Natural killer cell (primary cell): Measurements from ENCODE around the gene NBDY. TPM values are rescaled to one million over a fixed set of nuclear protein-coding genes. Genes with fewer than 3 reads are reported as not detected.
"Not testable (repeated sequence)": the region's sequence is repeated elsewhere in the genome, so short reads cannot be mapped to it uniquely, and the experiment has no call there.

Experiments
- ATAC-seq, 3 donors: fragments of 150-1000 bp in 2 of 3; fragments of 200-7000 bp in 1 of 3; cut with Tn5 transposase; 1 replicate in 1 of 3; 2 replicates in 2 of 3; pipeline ENCODE4 v1.10.0; 2021; ENCODE audit warnings: mild to moderate bottlenecking in 2 of 3, moderate library complexity in 2 of 3
- DNase-seq, 2 donors: peaks; one replicate each; pipeline versions ENCODE4 v3.0.0 to v3.0.0-alpha.2; 2013 to 2021; ENCODE audit warnings: mixed read lengths in 1 of 2
- H3K27ac ChIP-seq: one replicate; pipeline ENCODE4 v1.5.1; 2013; ENCODE audit warnings: mild to moderate bottlenecking, low read length
- H3K27me3 ChIP-seq: one replicate; pipeline ENCODE4 v1.6.1; 2013; ENCODE audit warnings: low read length; ENCODE audit not compliant: control insufficient read depth, insufficient read depth
- H3K36me3 ChIP-seq: one replicate; pipeline ENCODE4 v1.6.1; 2013; ENCODE audit warnings: low read length; ENCODE audit not compliant: control insufficient read depth, insufficient read depth
- H3K4me1 ChIP-seq: one replicate; pipeline ENCODE4 v1.6.1; 2013; ENCODE audit warnings: low read length; ENCODE audit not compliant: control insufficient read depth, insufficient read depth
- H3K4me3 ChIP-seq: one replicate; pipeline ENCODE4 v1.5.1; 2013; ENCODE audit warnings: low read length
- H3K9me3 ChIP-seq: one replicate; pipeline ENCODE4 v1.6.1; 2013; ENCODE audit warnings: low read length; ENCODE audit not compliant: control insufficient read depth, insufficient read depth
- H3K27ac Mint-ChIP-seq, 2 donors: one replicate each; pipeline ENCODE4 v1.8.0; 2022; ENCODE audit warnings: mild to moderate bottlenecking in 2 of 2, mixed read lengths in 2 of 2, moderate library complexity in 1 of 2
- H3K27me3 Mint-ChIP-seq, 2 donors: one replicate each; pipeline ENCODE4 v1.8.0; 2022; ENCODE audit warnings: low read depth in 2 of 2, mixed read lengths in 2 of 2
- H3K36me3 Mint-ChIP-seq: one replicate; pipeline ENCODE4 v1.8.0; 2022; ENCODE audit warnings: mixed read lengths
- H3K4me1 Mint-ChIP-seq, 2 donors: one replicate each; pipeline ENCODE4 v1.8.0; 2022; ENCODE audit warnings: mixed read lengths in 2 of 2
- H3K4me3 Mint-ChIP-seq: one replicate; pipeline ENCODE4 v1.8.0; 2022; ENCODE audit warnings: mild to moderate bottlenecking, moderate library complexity, mixed read lengths
- H3K9me3 Mint-ChIP-seq, 2 donors: one replicate each; pipeline ENCODE4 v1.8.0; 2022; ENCODE audit warnings: mixed read lengths in 2 of 2
- WGBS: methylation state at CpG from one replicate; pipeline ENCODE4 v1.1.7; 2013; ENCODE audit warnings: missing lambda C conversion rate; ENCODE audit not compliant: insufficient coverage; 5-methylcytosine and 5-hydroxymethylcytosine counted together
- intact Hi-C: fragments of 100-400 bp; cut with micrococcal nuclease; formaldehyde crosslinking; loops from one replicate; pipeline ENCODE4 v1.14.2; 2022
- total RNA-seq, 4 donors: library from RNA; stranded (reverse); fragments of 120-200 nt in 1 of 4; gene quantifications; one replicate each; pipeline versions ENCODE4 v1.2.3 to v1.2.4, GENCODE V29; 2013 to 2022
- TF ChIP-seq, protein P1 (sequence below): fragments of 200-600 bp; IDR thresholded peaks from one replicate; pipeline ENCODE4 v1.8.0; 2022; ENCODE audit warnings: antibody characterized with exemption

Gene NBDY
- total RNA-seq, 3 donors from 2014 or later (not counting 1 experiment from before 2014, with no cell fraction given), result 16.0 to 23.6 (median 16.6) TPM

DNA sequence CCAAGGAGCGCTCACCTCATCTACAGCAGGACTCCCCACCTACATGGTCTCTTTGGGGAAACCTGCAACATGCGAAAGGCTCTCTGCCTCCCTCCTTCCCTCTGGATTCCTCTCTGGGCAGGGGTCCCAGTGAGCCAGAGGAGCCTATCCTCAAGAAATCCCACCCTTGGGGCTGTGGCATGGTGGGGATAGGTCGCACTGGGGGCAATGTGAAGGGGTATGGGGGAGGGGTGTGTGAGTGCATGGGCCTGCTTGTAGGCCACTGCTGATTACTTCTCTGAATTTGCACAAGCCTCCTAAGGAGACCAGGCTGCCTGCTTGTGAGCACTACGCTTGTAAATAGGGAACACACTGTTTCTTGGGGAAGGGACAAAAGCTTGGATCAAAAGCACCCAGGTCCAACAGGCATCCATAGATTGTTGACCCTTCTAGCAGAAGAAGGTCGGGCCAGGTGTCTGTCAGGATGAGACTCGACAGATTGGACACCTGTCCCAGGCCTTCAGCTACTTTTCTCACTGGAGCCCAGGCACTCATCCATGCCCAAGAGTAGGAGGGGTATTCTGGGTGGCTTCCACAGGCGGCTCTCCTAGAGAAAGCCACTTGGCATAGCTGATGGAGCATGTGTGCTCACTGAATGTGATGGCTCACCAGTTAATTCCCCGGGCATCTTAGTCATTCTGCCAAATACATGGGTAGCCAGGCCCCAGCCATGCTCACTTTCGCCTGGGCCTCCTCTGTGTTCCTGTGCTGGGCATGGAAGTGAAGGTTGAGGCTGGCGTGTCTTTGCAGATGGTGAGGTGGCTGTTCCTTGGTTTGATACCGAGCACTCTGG, 75.0 kb downstream of the NBDY start:
- intact Hi-C loops, result loop anchor here (1.0 kb wide), 1 partner anchor 174 kb away; no protein-coding TSS in a partner anchor
- Mint-ChIP-seq H3K4me3 (peak overlapping the region; percentile 5), H3K36me3 (no peaks in the 10 kb centered on the region), H3K9me3 (no peaks in the 10 kb centered on the region), H3K27ac (no peak overlapping the region), H3K4me1 (peaks cover 17 to 30% of the 10 kb centered on the region in 2 donors), H3K27me3 (no peaks in the 10 kb centered on the region)
- no peak for ATAC-seq
- peaks cover 30% of the 10 kb centered on the region for H3K4me1 ChIP-seq
- no peaks in the 10 kb centered on the region for H3K36me3 ChIP-seq
- no peak for DNase-seq
- no peak overlapping the region for H3K4me3 ChIP-seq
- H3K9me3 ChIP-seq, result no peaks in the 10 kb centered on the region
- TF ChIP-seq, protein P1, sequence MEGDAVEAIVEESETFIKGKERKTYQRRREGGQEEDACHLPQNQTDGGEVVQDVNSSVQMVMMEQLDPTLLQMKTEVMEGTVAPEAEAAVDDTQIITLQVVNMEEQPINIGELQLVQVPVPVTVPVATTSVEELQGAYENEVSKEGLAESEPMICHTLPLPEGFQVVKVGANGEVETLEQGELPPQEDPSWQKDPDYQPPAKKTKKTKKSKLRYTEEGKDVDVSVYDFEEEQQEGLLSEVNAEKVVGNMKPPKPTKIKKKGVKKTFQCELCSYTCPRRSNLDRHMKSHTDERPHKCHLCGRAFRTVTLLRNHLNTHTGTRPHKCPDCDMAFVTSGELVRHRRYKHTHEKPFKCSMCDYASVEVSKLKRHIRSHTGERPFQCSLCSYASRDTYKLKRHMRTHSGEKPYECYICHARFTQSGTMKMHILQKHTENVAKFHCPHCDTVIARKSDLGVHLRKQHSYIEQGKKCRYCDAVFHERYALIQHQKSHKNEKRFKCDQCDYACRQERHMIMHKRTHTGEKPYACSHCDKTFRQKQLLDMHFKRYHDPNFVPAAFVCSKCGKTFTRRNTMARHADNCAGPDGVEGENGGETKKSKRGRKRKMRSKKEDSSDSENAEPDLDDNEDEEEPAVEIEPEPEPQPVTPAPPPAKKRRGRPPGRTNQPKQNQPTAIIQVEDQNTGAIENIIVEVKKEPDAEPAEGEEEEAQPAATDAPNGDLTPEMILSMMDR, result no peak
- H3K27ac ChIP-seq, result no peak overlapping the region
- H3K27me3 ChIP-seq, result no peaks in the 10 kb centered on the region
- 96% methylated on average over 10 of the region's 11 CpGs for WGBS

DNA sequence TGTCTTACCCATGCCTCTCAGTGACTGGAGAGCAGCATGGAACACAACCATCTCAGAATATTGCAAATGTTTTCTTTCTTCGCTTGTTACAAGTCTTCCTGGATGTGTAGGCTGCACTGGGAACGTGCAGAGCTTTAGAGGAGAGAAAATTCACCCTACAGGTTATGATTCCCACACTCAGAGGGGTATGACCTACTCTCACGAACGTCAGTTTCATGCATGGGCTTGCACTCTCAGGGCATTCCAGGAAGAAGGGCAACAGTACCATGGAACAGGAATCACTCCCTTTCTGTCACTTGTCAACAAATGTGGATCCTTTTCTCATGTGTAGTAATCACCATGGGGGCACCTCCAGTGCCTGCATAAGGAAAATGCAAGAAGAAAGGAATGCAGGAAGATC, 75.8 kb downstream of the NBDY start:
- H3K27ac ChIP-seq, result no peak overlapping the region
- TF ChIP-seq, protein P1, result no peak
- WGBS, result 90% methylated on average over 3 of the region's 4 CpGs
- no peaks in the 10 kb centered on the region for H3K36me3 ChIP-seq
- peaks cover 17 to 31% of the 10 kb centered on the region in 2 donors for H3K4me1 Mint-ChIP-seq
- no peaks in the 10 kb centered on the region for H3K27me3 Mint-ChIP-seq
- no peak for ATAC-seq
- no peak overlapping the region for H3K4me3 ChIP-seq
- intact Hi-C loops, result no loop called here
- H3K27me3 ChIP-seq, result no peaks in the 10 kb centered on the region
- H3K9me3 Mint-ChIP-seq, result no peaks in the 10 kb centered on the region
- no peak overlapping the region for H3K27ac Mint-ChIP-seq
- H3K36me3 Mint-ChIP-seq, result no peaks in the 10 kb centered on the region
- no peaks in the 10 kb centered on the region for H3K9me3 ChIP-seq
- H3K4me3 Mint-ChIP-seq, result no peak overlapping the region
- peaks cover 30% of the 10 kb centered on the region for H3K4me1 ChIP-seq
- no peak for DNase-seq

DNA sequence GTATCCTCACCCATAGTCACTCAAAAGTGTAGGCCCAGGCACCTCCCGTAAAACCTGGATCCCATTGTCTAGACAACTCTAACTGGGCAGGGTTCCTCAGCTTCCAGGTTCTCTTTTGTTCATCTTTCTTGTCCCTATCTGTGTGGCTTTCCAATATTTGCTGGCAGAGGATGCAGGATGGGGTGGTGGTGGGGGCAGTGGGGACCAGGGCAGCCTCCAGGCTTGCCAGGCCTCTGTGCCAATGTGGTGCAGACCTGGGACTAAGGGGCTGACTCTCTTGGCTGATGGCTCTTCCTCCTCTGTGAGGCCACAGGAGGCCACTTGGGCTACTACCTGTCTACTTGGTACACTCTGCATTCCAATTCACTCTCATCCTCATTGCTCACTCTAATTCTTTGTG, 76.4 kb downstream of the NBDY start:
- Histone ChIP-seq H3K4me3 (no peak overlapping the region), H3K36me3 (no peaks in the 10 kb centered on the region), H3K4me1 (peaks cover 27% of the 10 kb centered on the region), H3K27ac (no peak overlapping the region), H3K27me3 (no peaks in the 10 kb centered on the region), H3K9me3 (no peaks in the 10 kb centered on the region)
- no peaks in the 10 kb centered on the region for H3K36me3 Mint-ChIP-seq
- H3K4me1 Mint-ChIP-seq, result peaks cover 16 to 32% of the 10 kb centered on the region in 2 donors
- H3K9me3 Mint-ChIP-seq, result no peaks in the 10 kb centered on the region
- intact Hi-C loops, result no loop called here
- TF ChIP-seq, protein P1, result no peak
- DNase-seq, result no peak
- H3K4me3 Mint-ChIP-seq, result peak overlapping the region; percentile 26
- H3K27me3 Mint-ChIP-seq, result no peaks in the 10 kb centered on the region
- 100% methylated on average over 1 of the region's 1 CpG for WGBS
- peak overlapping the region in 1 of 2 donors; percentile 33 for H3K27ac Mint-ChIP-seq
- no peak for ATAC-seq

DNA sequence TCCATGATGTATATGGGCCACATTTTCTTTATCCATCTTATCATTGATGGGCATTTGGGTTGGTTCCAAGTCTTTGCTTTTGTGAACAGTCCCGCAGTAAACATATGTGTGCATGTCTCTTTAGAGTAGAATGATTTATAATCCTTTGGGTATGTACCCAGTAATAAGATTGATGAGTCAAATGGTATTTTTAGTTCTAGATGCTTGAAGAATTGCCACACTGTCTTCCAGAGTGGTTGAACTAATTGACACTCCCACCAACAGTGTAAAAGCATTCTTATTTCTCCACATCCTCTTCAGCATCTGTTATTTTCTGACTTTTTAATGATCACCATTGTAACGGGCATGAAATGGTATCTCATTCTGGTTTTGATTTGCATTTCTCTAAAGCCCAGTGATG, 77.1 kb downstream of the NBDY start:
- DNase-seq, H3K9me3 ChIP-seq, H3K36me3 Mint-ChIP-seq, H3K27me3 Mint-ChIP-seq, H3K36me3 ChIP-seq, H3K4me3 ChIP-seq, H3K9me3 Mint-ChIP-seq, H3K27me3 ChIP-seq, ATAC-seq, intact Hi-C loops, H3K4me3 Mint-ChIP-seq, H3K27ac ChIP-seq: not testable (repeated sequence)
- WGBS, result 67% methylated on average over 1 of the region's 2 CpGs
- H3K27ac Mint-ChIP-seq, result peak overlapping the region in 1 of 2 donors; percentile 33
- peaks cover 8 to 26% of the 10 kb centered on the region in 2 donors for H3K4me1 Mint-ChIP-seq
- peaks cover 22% of the 10 kb centered on the region for H3K4me1 ChIP-seq
